Sciatic nerve (tissue), 2 donors: ENCODE data around the gene WBP2. TPM values are rescaled to one million over a fixed set of nuclear protein-coding genes. Genes with fewer than 3 reads are reported as not detected.
"Not testable (repeated sequence)": the region's sequence is repeated elsewhere in the genome, so short reads cannot be mapped to it uniquely, and the experiment has no call there.

Experiments
- ATAC-seq: fragments of 200-7000 bp; cut with Tn5 transposase; one replicate; pipeline ENCODE4 v1.9.1; 2020; ENCODE audit warnings: mild to moderate bottlenecking, moderate library complexity
- DNase-seq: peaks from one replicate; pipeline ENCODE4 v3.0.0-alpha.2; 2020; ENCODE audit warnings: low spot score
- intact Hi-C: fragments of 100-400 bp; cut with DNase I; formaldehyde crosslinking; loops from one replicate; pipeline ENCODE4 v1.14.2; 2022
- total RNA-seq: library from RNA; stranded (reverse); fragmentation: NEBNext Ultra II Directional; extraction: Animal tissue kit (Norgen Biotek cat#: 25700); gene quantifications from one replicate; pipeline ENCODE4 v1.2.1, GENCODE V29; 2021
- donor health status: DM: no; HTN: no; CAD: no.
- donor health status: DM: no; HTN: no; CAD: no.

The WBP2 gene
- total RNA-seq, 1 donor from 2014 or later: 156 TPM

DNA sequence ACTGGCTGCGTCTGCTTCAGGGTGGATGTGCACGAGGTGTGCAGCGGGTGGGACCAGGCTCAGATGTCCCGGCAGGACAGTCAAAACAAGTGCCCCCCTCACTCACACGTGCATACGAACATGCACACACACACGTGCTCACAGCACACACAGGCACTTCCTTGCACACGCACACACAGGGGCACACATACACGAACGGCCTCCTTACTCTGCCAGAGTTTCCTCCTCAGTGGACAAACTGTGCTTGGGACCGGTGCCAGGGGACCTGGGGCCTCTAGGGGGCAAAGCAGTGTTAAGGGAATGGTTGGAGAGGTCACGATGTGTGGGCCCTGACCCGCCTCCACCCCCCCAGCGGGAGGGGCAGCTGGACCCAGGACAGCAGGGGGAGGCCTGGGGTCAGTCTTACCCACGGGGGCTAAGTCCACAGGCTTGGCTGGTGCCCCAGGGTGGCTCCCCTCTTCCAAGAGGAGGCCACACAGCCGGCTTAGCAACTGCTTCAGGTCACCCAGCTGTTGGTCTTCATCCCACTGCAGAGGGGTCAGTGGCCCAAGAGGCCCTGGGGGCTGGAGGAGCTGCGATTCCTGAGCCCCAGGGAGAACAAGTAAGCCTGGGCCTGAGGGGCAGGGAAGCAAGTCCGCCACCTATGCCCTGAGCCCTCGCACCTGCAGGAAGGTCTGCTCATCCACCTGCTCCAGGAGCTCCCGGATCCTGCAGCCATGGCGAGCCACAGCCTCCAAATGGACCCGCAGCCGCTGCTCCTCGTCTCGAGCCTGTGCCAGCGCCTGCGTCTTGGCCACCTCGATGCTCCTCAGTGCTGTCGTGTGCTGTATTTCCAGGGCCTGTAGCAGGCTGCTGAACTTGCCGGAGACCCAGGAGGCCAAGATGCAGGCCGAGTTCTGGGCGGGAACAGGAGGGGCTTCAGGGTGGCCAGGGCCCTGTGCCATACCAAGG lies 36.7 kb upstream of the WBP2 start:
- DNase-seq: no peak
- intact Hi-C loops: no loop called here

GRCh38 chr17:75891022-75891604 lies 36.0 kb upstream of the WBP2 start:
- ATAC-seq (no peak), DNase-seq (no peak)
- intact Hi-C loops: no loop called here

More for the DNA sequence above, 36.7 kb upstream of the WBP2 start:
- no peak for ATAC-seq

DNA sequence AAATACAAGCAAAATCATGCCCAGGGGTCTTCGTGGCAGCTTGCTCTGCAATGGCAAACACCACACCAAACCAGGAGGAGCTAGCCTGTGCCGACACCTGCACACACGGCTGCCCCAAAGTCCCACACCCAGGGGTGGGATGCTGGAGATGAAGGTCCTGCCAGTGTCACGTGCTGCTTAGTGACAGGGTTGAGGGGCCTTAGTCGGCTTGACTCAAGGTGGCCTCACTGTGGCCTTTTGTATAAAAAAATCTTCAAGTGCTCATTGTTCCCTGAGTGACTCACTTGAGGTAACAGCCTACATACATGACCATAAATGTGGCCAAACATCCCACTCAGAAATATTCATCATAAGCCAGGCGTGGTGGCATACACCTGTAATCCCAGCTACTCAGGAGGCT lies 34.3 kb upstream of the WBP2 start:
- no peak for DNase-seq
- ATAC-seq: no peak
- intact Hi-C loops: no loop called here

GRCh38 chr17:75888484-75888883 lies 33.3 kb upstream of the WBP2 start:
- ATAC-seq (no peak), DNase-seq (no peak)
- intact Hi-C loops: no loop called here

DNA sequence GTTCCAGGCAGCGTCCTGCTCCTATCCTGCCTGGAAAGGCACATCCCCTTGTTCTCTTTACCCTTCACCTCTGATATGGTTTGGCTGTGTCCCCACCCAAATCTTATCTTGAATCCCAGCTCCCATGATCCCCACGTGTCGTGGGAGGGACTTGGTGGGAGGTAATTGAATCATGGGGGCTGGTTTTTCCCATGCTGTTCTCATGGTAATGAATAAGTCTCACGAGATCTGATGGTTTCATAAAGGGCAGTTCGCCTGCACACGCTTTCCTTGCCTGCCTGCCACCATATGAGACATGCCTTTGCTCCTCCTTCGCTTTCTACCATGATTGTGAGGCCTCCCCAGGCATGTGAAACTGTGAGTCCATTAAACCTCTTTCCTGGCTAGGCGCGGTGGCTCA lies 30.7 kb upstream of the WBP2 start:
- ATAC-seq, intact Hi-C loops, DNase-seq: not testable (repeated sequence)

GRCh38 chr17:75885431-75885830 lies 30.3 kb upstream of the WBP2 start:
- DNase-seq (no peak), ATAC-seq (no peak)
- intact Hi-C loops: no loop called here

DNA sequence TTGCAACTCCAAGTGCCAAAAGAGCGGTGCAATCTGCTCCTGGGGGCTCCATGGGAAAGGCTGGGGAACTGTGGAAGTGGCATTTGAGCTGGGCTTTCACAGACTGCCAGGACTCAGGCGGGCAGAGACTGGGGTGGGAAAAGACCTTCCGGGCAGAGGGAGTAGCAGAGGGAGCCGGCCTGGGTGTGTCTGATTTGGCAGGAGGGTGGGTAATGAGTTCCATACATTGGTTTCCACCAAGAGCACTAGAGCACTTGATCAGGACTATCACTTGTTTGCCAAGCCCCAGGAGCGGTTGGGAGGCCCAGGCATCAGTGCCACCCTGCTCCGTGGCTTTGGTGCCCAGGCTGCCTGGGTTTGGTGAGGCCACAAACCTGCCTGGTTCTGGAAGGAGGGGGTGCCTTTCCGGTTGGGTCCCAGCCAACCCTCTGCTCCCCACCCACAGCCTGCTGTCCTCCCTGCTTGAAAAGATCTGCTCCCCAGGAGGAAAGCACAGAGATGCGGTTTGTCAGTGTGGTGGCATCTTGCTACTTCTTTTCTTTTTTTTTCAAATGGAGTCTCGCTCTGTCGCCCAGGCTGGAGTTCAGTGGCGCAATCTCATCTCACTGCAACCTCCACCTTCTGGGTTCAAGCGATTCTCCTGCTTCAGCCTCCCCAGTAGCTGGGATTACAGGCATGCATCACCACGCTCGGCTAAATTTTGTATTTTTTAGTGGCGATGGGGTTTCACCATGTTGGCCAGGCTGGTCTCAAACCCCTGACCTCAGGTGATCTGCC lies 26.7 kb upstream of the WBP2 start:
- ATAC-seq (no peak), DNase-seq (no peak)
- intact Hi-C loops: no loop called here

DNA sequence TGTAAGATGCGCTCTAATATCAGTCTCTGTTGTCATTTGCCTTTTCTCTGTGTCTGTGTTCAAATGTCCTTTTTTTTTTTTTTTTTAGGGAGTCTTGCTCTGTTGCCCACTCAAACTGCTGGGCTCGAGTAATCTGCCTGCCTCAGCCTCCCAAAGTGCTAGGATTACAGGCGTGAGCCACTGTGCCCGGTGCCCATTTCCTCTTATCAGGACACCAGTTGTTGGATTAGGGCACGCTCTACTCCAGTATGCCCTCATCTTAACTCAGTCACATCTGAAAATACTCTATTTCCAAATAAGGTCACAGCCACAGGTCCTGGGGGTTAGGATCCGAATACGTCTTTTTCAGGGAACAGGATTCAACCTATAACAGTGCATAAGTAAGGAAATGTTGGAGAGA lies 25.1 kb upstream of the WBP2 start:
- intact Hi-C loops: no loop called here
- ATAC-seq: no peak
- DNase-seq: no peak

- peak; percentile 81 for DNase-seq
- peak; percentile 50 for ATAC-seq
These were observed 23.3 kb upstream of the WBP2 start, which contains the start of gene TRIM47 for GRCh38 chr17:75878174-75878998. TRIM47 (minus strand) TSS chr17:75878581; CDS start chr17:75878548, 33 bp downstream.

DNA sequence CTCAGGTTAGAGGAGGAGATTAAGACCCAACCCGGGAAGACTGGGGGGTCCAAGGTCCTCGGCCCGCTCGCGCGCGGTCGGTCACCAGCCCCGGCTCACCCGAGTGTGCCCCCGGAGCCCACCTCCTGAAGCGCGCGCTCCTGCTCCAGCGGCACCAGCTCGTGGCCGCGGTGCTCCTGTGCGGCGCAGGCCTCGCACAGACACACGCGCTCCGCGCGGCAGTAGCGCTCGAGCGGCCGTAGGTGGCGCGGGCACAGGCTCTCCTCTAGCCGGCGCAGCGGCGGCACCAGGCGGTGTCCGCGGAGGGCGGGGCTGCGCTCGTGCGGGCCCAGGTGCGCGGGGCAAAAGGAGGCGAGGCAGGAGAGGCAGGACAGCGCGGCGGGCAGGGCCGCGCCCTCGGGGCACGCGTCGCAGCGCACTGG lies 22.6 kb upstream of the WBP2 start:
- intact Hi-C loops: no loop called here
- ATAC-seq (peak; percentile 45), DNase-seq (peak; percentile 82)

More at GRCh38 chr17:75878174-75878998, 23.3 kb upstream of the WBP2 start, which contains the start of gene TRIM47:
- intact Hi-C loops: no loop called here

DNA sequence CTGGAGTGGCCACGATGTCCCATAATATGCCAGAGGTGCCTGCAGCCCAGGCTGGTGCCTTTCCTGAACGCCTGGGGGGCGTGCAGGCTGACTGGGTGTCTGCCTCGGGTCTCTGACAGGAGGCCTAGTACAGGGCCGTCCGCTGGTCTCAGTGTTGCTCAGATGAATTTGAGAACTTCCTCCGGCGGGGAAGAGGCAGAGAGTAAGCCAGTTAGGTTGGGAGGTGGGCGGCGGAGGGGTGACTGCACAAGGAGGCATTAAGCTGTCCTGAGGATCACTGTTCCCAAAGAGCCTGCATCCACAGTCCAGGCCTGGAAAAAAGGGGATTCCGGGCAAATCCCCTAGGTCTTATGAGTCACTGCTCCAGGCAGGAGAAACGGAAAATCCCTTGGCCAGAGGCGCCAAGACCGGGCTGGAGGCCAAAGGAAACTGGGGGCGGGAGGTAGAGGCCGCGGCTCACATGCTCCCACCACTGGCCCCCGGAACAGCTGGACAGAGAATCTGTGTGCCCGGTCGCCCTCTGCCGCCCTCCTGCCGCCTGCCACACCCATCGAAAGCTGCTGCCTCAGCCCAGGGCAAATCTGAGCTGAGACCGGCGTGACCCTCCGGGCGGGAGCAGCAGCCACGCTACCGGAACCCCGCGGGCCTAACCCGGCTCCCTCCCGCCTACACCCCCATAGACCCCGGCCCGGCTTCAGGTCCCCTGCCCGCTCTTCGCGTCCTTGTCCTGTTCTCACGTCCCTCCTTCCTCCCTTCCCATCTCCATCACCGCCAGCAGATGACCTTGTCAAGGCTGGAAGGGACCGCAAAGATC lies 22.0 kb upstream of the WBP2 start:
- intact Hi-C loops: no loop called here
- peak; percentile 84 for ATAC-seq
- DNase-seq: peak; percentile 98

GRCh38 chr17:75876190-75876937 lies 21.2 kb upstream of the WBP2 start:
- intact Hi-C loops: no loop called here
- DNase-seq (no peak), ATAC-seq (peak; percentile 1)

DNA sequence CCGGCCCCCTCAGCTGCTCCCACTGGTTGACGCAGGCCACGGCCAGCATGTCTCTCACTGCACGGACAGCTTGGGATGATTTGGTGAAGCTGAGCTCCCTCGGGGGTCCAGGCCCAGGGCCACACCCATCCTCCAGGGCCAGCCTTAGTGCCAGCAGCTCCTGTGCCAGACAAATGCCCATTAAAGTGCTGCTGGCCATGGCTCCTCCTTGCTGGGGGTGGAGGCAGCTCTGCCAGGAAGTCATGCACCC lies 20.7 kb upstream of the WBP2 start:
- ATAC-seq (no peak), DNase-seq (no peak)
- intact Hi-C loops: no loop called here

- DNase-seq: no peak
- ATAC-seq: no peak
- intact Hi-C loops: no loop called here
These were observed 20.2 kb upstream of the WBP2 start for GRCh38 chr17:75875182-75875939.

DNA sequence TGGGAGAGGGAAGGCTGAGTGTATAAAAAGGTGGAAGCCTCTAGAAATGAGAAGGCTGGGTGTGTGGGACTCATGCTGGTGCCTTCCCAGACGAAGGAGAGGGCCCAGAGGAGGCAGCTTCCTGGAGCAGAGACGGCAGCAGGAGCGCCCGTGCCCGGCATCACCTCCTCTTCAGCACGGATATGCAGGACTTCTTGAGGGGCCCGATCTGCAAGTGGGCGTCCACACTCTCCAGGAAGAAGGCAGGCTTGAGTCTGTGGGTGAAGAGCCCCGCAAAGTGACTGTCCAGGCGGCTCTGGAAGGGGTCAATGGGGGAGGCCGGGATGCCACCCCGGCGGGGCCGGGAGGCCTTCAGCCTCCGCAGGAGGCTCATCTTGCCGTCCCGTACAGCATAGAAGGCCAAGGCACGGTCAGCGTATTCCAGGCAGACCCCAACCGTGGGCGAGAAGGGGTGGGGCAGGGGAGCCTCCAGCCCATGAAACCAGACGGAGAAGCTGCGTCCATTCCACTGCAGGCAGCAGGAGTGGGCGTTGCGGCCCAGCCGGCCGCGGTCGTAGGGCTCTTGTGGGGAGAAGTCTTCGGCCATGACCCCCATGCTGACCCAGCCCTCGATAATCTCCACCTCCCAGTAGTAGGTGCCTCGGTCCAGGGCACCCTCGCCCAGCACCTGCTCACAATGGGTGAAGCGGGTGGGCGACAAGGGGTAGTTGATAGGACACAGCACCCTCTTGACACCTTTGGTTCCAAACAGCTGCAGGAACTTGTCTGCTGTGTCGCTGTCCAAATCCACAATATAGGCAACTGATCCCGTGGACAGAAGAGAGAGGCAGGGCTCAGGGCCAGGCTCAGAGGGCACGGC lies 19.4 kb upstream of the WBP2 start:
- ATAC-seq: no peak
- DNase-seq: no peak
- intact Hi-C loops: no loop called here
